Activated T-helper 1 cell treated with anti-CD3 and anti-CD28 coated beads, Interleukin-2, amount 50 U/mL, for 16 hours (primary cell): Measurements from ENCODE around the gene HOXC12.

Experiments used
- DNase-seq, 2 donors: peaks; one replicate each; pipeline ENCODE4 v3.0.0-alpha.2; 2020; ENCODE audit warnings: low read depth in 1 of 2, low spot score in 1 of 2

Gene HOXC12

DNA sequence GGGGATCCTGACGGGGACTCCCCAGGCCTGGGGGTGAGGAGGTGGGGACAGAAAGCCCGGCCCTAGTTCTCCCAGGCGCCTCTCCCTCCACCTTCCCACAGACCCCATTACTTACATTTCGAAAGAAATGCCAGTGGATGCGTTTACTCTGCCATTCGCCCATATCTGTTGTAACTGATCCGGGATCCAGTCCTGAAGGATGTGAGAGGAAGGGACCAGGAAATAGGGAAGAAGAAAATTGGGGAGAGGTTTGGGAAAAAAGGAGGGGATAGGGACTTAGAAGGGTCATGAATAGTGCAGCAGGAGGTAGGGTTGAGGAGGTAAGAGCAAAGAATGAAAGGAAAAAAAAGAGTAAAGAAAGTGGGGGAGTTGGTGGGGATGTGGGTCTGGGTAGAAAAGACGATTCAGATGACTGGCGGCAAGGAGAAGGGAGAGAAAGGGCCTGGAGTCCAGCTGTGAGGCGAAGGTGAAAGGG lies 1.1 kb downstream of the HOXC12 start:
- DNase-seq = no peak

DNA sequence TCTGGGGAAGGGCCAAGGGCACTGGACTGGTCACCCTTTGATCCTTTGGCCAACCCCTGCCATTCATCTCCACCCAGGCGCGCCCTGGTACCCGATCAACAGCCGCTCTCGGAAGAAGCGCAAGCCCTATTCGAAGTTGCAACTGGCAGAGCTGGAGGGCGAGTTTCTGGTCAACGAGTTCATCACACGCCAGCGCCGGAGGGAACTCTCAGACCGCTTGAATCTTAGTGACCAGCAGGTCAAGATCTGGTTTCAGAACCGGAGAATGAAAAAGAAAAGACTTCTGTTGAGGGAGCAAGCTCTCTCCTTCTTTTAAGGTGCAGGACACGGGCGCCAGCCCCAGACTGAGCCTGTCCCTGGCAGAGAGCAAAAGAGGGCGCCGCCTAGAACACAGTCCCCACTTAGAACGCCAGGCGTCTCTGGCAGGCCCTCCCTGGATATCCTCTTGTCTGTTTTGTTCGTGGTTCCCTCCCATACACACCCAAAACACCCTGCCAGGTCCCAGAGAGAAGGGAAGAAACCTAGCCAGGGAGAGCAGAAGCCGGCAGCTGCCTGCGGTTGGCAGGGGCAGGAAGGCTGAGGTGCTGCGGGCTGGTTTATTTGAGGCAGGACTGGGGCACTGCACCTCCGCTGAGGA lies 1.7 kb downstream of the HOXC12 start:
- DNase-seq = no peak

DNA sequence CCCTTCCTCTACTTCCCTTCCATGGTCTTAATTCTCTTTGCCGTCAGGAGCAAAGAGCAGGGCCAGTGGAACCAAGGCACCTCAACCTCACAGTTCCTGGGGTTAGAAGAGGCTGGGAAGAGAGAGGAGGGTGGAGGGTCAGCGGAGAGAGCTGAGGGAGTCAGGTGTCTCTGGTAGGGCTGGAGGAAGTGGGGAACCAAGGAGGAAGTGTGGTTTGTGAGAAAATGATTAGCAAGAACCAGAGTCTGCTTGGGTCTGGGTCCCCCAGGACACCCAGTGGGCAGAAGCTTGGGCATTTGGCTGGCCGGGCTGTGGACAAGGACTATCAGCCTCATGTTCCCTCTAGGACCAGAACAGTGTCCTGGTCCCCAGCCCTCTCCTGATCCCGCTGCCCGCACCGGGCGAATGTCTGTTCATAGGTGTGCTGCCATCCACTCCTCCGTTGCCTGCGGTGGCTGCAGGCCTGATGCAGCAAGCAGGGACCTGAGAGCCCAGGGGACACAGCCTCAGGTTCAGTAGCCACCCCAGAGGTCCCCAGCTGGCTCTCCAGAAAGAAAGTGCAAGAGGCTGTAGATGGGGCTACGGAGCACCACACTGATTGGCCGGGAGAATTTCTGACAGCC lies 2.3 kb downstream of the HOXC12 start:
- no peak for DNase-seq

DNA sequence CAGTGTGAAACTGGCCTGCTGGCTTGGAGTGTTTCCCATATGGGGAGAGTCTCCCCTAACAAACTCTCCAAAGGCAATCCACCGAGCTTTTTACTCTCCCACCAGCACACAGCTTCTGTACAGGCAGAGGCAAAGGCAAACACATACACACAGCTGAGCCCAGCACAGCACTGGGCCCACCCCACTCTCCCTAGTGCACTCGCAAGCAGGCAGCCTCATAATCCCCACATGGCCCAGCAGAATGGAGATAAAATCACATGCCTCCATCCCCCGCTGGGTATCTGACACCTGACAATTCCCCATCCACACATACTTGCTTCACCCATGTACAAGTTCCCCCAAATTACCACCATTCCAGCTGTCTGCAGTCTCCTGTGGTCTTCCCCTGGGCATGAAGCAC lies 3.4 kb downstream of the HOXC12 start:
- no peak for DNase-seq

DNA sequence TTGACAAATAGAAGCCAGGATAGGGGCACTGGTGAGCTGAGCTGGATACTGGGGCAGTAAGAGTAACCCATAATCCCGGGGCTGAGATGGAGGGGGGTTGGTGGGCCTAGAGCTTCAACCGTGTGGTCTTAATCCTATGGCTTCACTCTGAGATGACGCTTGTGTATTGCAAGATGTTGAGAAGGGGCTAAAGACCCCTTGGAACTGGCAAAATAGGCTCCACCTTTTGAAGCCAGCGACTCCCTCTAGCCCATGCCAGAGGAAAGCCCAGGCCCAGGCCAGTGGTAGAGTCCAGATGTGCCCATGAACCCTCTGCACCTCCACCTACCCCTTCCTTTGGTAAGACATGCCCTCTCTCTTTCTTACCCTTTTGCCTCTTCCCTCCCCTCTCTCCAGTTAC lies 4.6 kb downstream of the HOXC12 start:
- no peak for DNase-seq

DNA sequence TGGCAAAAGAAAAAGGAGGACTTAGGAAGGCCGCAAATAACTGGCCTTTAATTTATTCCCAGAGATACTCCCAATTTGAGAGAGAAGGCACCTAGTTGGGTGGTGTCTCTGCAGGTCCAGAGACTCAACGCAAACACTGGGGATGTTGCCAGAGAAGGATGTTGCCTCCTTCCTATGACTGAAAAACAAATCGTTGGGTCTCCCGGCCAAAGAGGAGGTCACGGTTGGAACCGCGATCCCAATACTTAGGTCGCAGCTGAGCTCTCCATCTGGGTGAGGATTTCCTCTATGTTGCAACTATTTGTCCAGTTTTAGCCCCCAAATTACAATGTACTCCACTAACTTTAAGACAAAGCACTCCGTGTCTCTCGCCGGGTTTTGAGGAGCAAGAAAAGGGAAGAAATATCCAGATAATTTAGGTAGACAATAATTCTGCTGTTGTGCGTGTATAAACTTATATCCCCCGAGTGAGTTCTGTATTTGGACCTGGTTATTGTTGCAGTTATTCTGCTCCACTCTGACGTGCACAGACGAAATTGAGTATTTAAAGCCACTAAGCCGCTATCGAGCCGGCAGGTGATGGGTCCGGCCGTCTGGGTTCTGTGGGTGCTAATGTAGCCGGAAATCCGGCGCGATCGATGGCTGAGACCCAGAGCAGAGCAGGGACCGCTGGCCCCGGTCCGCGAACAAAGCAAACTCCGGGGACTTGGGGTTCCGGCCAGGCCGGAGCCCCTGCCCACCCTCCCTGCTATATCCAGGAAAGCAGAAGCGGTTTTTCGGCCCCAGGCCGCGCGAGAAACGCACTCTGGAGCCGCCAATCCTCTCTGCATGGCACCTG lies 5.7 kb downstream of the HOXC12 start:
- DNase-seq = no peak

DNA sequence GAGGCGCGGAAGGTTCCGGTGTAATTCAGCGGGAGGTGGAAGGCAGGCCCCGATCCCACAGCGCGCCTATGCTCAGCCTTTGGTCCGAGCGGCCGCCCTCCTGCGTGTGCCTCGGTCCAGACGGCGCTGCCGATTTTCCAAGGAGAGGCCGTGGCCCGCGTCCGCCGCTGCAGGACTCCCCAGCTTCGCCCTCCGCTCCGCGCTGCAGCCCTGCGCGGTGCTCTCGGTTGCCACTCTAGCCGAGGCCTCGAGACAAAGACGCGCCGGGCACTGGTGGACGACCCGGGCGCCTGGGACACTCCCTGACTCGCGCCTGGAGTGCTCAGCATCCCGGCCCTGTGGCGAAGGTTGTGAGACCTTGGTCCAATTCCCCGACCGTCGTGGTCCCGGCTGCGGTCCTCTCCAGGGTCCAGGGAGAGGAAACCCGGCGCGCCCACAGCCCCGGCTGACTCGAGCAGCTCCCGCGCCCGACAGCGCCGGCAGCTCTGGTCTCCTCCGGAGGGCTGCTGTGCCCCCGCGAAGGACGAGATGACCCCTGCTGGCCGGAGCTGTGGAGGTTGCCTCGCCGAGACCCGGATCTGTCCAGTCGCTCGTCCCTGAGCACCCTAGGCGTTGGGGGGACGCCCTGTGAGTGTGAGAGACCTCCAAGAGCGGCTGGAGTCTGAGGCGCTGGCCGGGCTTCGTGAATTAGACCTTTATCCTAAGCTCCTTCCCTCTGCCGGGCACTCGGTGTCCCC lies 6.5 kb downstream of the HOXC12 start:
- no peak for DNase-seq

DNA sequence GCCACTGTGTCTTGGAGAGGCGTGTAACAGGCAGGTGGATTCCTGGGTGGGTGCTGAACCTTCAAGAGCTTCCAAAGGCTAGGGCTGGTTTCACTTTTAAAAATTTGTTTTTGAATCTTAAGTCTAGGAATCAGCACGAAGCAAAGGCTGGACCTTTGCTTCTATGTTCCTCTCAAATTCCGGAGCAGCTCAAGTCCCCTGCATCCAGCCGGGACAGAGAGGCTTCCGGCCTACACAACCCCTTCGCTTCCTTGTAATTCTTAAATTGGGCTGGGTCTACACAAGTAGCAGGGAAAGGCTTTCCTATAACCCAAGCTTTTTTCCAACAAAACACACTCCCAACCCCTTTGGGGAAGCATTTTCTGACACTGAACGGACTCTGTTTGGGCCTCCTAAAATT lies 8.3 kb downstream of the HOXC12 start:
- no peak for DNase-seq

DNA sequence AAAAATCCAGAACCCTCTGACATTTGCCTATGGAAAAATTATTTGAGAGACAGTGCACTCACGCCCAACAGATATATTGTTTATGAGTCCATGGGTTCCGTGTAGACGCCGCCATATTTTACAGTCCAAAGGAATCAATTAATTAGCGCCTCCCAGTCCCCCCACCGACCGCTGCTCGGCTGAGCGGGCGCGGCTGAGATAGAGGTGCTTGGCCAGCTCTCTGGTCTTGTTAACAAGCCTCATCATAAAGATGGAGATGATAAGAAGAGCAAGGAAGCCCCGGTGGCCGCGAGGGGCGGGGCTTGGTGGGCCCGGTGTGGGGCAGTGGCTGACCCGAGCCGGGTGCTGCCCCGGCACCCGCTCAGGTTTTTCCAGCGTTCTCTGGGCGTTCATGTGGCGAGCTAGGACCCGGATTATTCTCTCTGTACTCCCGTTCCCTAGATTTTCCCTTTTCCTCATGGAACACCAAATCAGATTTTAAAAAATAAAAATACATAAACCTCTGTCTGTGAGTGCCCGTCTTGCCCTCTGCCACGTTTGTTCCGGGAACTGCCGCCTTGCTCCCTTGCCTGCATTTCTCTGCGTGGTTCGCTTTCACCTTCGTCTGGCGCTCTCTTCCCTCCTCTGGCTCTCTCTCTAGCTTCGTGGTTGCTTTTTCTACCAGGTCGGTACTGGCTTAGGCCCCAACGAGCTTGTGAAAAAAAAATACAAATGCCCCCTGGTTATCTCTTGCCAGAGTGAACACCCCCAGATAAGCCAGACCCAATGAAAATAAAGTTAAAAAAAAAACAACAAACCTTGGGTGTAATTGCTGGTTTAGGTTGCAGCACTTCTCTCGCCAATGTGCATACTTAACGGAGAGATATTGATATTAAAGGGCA lies 9.0 kb downstream of the HOXC12 start:
- no peak for DNase-seq

DNA sequence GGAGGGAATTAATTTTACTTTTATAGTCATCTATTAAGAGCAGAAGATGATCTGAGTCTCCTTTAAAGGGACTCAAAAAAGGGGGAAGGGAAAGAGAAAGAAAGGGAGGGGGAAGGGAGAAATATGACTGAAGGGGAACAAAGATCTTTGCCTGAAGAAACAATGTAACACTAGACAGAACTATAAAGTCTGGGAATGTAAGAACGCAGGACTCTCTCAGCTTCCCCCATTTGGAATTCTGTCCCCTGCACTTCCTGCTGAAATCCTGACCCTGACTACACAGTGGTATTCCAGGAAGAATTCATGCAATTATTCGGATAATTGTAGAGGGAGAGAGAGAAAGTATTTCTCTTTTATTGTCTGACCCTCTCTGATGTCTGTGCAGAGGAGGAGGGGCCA lies 9.6 kb downstream of the HOXC12 start:
- DNase-seq = no peak

DNA sequence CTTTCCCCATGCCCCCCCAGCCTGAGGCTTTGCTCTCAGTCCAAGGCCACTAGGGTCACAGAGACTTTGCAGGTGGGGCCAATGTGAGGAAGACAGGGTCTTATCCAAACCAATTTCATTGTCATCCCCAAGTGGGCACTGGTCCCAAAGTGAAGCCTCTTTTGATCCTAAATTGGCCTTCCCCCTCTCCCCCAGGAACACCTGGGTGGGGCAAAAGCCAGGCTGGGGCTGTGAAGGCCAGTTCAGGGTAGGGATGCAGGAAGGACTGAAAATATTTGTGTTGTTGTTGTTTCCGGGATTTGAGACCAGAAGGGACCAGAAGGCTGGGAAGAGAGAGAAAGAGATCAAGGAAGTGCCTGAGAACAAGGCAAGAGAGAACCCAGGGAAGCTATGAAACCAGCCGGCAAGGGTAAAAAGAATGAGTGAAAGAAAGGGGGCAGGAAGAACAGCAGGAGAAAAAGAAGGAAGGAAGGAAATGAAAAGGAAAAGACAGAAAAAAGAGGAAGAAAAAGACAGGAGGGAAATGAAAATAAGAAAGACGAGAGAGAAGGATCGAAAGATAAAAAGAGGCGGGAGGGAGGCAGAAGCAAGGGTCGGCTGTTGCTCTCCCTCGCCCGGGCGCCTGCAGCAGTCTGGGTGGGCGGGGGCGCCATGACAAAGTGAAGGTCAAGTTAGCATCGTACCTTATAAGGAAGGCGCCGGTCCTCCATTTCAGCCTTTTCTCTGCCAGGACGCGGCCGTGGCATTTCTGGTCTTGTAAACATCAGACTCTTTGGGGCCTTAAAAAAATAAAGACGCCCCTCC lies 10.8 kb downstream of the HOXC12 start:
- DNase-seq = no peak

DNA sequence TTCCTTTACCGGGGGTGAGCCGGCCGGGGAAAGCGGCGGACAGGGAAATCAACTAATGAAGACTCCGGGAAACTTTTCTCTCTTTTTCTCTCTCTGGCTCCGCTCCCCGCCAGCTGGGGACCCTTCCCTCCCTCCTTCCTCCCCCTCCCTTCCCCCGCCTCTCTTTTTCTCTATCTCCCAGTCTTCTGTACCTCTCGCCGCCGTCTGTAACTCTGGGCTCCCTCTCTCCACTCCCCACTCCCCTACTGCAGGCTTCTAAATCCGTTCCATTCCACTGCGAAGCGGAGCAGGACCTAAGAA lies 11.3 kb downstream of the HOXC12 start:
- DNase-seq = no peak

DNA sequence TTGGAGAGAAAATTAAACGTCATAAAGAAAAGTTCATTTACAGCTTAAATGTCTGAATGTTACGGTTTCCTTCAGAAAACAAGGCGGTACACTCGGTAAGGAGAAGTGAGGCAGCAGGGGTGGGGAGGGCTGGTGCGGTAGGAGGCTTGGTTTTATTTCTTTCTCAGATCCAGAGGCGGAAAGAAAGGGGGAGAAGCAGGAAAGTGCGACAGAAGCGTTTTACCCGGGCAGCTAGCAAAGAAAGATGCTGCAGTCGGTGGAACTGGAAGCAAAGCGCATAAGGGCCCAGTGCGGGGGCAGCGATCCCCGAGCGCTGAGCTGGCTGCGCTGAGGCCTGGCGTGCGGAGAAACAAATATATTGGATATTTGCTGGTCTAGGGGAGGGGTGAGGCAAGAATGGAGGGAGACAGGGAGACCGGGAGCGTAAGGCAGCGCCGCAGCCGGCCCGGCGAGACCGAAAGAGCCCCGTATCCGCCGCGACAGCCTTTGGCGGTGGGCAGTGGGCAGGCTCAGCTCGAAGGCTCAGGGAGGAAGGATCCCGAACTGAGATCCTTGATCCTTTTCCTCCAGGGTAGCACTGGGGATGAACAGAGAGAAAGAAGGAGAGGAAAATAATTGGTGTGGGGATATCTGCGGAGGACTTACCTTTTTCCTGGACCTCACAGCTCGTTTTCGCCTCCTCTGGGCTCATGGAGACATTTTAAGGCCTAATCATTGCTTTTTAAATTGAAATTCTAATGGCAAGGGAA lies 11.9 kb downstream of the HOXC12 start:
- no peak for DNase-seq

DNA sequence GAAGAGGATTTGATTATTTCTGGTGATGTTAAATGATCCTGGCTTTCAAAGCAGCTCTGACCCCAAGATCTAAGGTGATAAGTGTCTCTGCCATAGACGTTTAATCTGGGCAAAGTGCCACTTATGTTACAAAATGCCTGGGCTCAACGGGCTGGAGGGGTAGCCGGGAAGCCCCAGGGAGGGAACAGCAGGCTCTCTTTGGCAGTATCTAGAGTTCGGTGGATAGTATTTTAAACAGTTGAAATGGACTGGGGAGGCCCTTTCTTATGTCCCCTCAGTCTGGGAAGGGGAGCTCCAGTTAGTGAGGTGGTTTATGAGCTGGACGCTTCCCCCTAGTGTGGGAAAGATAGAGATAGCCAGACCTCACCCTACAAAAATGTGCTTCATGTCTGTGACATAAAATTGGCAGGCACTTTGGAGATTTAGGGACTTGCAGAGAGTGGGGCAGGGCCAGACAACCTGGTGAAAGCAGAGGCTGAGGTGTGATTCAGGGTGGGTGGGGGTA lies 12.8 kb downstream of the HOXC12 start:
- DNase-seq = no peak

DNA sequence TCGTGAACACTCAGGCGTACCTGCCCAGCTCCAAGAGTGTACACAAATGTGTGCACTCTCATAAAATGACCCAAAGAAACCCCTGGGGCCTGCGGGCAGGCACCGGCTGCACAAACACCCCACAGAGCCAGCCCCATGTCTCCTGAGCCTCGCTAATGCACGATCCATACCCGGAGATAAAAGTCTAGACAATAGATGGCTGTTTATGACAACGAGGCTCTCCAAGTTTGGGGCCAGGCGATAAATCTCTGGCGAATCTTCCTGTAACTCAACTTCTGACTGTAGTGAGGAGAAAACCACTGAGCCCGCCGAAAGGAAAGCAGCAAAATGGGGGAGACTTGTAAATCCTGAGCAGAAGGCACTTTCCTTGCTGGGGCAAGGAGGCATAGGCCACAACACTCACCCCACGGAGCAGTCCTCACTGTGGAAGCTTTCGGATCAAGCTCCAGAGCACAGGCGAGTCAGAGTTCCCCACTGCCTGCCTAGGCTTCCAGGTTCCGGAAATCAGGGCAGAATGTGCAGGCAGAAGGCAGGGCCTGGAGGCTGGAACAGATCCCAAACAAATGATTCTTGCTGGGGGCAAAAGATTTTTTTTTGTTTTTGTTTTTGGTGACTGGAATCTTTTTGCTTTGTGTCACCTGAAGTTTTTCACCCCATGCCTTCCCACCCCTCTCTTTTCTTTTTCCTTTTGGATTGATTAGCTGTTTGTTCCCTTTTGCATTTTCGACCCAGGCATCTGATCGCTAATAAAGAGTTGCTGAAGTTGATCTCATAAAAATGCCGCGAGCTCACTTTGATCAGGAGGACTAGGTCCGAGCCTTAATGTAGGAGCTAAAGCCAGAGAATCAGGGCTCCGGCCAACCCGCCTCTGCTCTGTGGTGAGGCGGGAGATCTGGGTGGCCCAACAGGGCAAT lies 13.8 kb downstream of the HOXC12 start:
- DNase-seq = no peak

DNA sequence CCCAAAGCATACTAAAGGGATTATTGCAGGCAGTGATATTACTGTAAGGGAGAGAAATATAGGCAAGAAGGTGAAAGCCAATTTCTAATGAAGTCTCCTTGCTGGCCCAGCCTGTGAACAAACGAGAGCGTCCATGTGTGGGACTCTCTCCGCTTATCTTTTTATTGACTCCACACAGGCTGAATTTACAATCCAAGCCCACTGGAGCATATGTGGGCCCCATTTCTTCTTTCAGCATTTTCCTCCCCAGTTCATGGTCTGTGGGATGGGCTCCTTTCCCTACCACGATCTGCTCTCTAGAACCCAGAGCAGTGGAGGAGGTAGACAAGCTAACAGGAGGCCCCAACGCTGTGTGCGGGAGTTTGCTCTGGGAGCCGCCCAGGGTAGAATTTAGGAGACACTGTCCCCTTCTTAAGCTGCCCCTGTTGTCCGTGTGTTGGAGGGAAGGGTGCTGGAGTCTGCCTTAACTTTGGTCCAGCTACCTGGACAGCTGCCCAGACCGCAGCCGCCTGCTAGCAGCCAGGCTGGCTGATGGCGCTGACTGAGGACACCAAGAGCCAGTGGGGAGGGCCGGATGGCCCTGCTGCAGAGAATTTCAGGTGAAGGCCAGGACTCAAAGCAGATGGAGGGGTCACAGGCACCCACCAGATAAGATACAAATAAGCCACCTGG lies 15.0 kb downstream of the HOXC12 start:
- no peak for DNase-seq

DNA sequence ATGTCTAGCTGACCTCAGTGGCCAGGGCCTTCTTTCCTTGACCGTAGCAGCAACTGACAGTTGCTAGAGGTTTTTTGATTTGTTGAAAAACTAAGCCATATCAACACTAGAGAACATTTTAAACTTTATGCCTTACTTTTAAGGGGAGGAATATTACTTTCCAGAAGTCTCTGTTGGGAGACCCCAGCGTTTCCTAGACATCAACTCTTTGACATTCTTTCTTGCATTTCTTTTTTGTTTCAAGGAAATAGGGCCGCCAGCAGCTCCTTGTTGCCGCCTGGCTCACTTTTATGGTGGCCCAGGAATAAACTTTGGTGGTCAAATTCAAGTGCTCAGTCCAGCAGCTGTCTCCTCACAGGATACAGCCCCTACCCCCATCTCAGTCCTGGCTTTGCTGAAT lies 15.7 kb downstream of the HOXC12 start:
- no peak for DNase-seq

DNA sequence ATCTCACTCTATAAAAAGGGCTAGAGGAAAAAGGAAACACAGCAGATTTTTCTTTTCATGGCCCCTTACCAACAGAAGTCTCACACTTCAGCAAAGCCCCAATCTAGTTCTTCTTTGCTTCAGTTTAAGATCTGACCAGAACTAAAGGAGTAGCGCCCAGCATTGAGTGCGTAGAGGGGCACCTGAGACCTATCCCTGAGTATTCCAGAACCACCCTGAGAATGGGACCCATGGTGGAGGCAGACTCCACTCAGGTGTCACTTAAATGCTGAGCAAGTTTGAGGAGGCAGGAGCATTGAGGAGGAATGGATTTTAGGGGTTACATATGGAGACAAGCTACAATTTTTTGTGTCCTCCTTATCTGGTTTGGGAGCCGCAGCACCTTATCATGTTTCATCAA lies 16.4 kb downstream of the HOXC12 start:
- DNase-seq = no peak
